Cardiac fibroblast (primary cell): ENCODE measurements around the gene RBSN.

Source experiments
- DNase-seq, 2 donors: peaks; one replicate each; pipeline versions ENCODE4 v3.0.0 to v3.0.0-alpha.2; 2010; ENCODE audit warnings: low read depth in 2 of 2
- H3K4me3 ChIP-seq, 2 donors: replicated peaks in 1 of 2; 1 replicate in 1 of 2; 2 replicates in 1 of 2; pipeline ENCODE4 v1.5.1; 2011; ENCODE audit warnings: low read depth in 2 of 2, low read length in 2 of 2, mild to moderate bottlenecking in 2 of 2, moderate library complexity in 1 of 2
- CTCF ChIP-seq: IDR thresholded peaks from one replicate; pipeline ENCODE4 v1.5.1; 2011; ENCODE audit warnings: low read depth, mild to moderate bottlenecking, low read length, inconsistent platforms

Gene RBSN

GRCh38 chr3:15086699-15087098 is 12.2 kb downstream of the RBSN start:
- no peak for DNase-seq
- no peak overlapping the region for H3K4me3 ChIP-seq
- no peak for TF ChIP-seq CTCF

GRCh38 chr3:15086263-15086662 is 12.7 kb downstream of the RBSN start:
- H3K4me3 ChIP-seq, result no peak overlapping the region
- no peak for DNase-seq
- TF ChIP-seq CTCF, result no peak

GRCh38 chr3:15083252-15083651 is 15.7 kb downstream of the RBSN start:
- no peak for TF ChIP-seq CTCF
- DNase-seq, result no peak
- no peak overlapping the region for H3K4me3 ChIP-seq

- no peak for TF ChIP-seq CTCF
- H3K4me3 ChIP-seq, result no peak overlapping the region
- peak in 1 of 2 donors; percentile 52 for DNase-seq
These were observed 16.8 kb downstream of the RBSN start for GRCh38 chr3:15081960-15082664.

GRCh38 chr3:15079091-15079490 is 19.9 kb downstream of the RBSN start:
- H3K4me3 ChIP-seq, result no peak overlapping the region
- no peak for DNase-seq
- TF ChIP-seq CTCF, result no peak

GRCh38 chr3:15074500-15074899 is 24.4 kb downstream of the RBSN start:
- H3K4me3 ChIP-seq, result no peak overlapping the region
- TF ChIP-seq CTCF, result no peak
- no peak for DNase-seq

GRCh38 chr3:15071699-15072098 is 27.2 kb downstream of the RBSN start:
- no peak for DNase-seq
- no peak for TF ChIP-seq CTCF
- H3K4me3 ChIP-seq, result no peak overlapping the region
